Endometrium (tissue), 2 donors: ENCODE data around the gene COLQ.

Experiments
- FAIRE-seq: peaks from 2 replicates; lab custom pipeline; 2012; peaks lifted over from hg19 to GRCh38; lab: Jason Lieb, UNC
- donor health status: control.
- donor health status: control.

COLQ gene

GRCh38 chr3:15520185-15520584 is 1.3 kb downstream of the COLQ start:
- no peak for FAIRE-seq

DNA sequence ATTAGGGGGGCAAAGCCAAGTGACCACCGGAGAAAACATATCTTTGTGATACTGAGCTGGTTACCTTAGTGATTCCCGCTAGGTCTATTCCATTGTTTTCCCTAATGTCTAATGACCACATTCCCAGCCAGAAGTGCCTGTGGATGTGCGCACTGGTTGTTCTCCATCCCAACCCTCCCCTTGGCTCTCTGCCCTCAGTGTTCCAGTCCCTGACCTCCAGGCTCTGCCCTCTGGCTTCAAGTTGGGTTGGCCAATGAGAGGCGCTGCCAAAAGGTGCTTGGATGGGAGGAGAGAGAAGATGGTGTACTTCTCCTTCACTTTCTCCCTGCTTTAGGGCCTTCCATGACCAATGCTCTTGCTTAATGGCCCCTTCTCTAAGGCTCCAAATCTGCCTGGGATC is 2.4 kb downstream of the COLQ start:
- no peak for FAIRE-seq

DNA sequence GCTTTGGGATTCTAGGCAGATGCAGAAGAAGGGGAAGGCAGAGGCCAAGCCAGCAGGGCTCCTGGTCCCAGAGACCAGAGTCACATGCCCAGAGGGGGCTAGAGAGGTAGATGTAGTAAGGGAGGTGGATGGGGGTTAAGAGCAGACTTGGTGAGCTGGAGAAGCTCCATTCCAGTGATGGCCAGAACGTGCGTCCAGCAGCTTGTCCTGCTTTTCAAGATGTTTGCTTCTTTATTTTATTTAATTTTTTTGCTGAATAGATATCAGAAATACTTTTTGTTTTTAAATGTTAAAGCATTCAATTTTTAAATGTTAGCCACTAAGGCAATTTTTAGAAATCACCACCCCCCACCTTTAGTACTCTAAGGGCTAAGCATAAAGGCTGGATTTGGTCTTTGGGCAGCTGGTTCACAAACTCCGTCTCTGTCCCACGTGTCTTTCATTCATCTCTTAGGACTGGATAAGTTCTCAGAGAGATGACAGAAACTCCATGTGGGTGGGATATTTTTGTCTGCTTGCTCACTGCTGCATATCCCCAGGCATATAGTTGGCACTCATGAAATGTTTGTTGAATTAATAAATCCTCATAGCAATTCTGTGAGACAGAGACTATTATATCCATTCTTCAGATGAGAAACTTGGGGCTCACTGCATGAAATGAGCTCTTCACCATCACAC is 6.7 kb downstream of the COLQ start:
- no peak for FAIRE-seq

- no peak for FAIRE-seq
Observed at GRCh38 chr3:15513810-15514662, 7.5 kb downstream of the COLQ start.

- FAIRE-seq = no peak
Observed at GRCh38 chr3:15513116-15513515, 8.4 kb downstream of the COLQ start.

GRCh38 chr3:15512166-15512565 is 9.3 kb downstream of the COLQ start:
- FAIRE-seq = no peak

DNA sequence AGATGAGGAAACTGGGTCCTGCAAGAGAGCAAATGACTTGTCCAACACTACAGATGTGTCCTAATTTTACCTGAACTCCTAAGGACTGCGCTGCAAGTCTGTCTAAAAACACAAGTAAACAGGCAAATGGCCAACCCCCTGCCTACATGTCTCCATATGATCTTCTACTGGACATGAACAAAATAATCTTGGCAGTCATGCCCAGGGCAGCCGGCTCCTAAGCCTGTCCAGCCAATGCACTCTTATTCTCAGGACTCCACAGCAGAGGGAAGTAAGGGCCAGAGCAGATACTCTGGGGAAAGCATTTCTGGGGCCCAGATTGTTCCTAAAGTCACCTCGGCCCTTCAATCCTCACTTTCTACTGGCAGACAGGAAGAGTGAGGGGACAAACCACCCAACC is 10.3 kb downstream of the COLQ start:
- FAIRE-seq = no peak

DNA sequence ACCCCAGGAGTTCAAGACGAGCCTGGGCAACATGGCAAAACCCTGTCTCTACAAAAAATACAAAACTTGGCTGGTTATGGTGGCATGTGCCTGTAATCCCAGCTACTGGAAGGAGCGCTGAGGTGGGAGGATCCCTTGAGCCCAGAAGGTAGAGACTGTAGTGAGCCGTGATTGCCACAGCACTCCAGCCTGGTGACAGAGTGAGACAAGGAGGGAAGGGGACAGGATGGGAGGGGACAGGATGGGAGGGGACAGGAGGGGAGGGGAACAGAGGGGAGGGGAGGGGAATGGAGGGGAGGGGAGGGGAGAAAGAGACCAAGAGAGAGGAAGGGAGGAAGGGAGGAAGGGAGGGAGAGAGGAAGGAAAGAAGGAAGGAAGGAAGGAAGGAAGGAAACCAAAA is 11.0 kb downstream of the COLQ start:
- FAIRE-seq = no peak

DNA sequence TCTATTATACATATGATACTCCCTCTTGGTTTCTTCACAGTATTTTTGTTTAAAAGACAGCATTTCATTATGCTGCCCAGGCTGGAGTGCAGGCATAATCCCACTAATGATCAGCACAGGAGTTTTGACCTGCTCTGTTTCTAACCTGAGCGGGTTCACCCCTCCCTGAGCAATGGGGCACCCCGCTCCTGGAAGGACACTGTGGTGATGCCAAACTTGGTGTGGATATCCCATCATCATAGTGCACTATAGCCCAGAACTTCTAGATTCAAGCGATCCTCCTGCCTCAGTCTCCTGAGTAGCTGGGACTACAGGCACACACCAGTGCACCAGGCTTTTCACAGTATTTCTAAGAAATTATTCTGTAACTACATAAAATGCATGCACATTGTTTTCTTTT is 14.9 kb downstream of the COLQ start:
- FAIRE-seq = no peak

- FAIRE-seq = no peak
Observed at GRCh38 chr3:15505479-15506165, 15.9 kb downstream of the COLQ start.

DNA sequence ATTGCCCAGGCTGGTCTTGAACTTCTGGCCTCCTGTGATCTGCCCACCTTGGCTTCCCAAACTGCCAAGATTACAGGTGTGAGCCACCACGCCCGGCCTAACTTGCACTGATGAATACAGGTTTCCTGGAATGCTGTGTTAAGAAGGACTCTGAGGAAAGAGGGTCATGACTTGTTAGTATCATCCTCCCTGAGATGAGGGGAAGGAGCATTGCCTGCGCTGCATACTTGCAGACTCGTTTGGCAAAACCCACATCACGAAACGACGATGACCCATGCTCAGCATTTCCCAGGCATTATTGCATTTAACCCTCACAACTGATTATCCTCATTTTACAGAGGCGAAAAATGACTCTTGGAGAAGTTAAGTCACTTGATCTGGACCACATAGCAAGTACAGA is 18.9 kb downstream of the COLQ start:
- FAIRE-seq = no peak

DNA sequence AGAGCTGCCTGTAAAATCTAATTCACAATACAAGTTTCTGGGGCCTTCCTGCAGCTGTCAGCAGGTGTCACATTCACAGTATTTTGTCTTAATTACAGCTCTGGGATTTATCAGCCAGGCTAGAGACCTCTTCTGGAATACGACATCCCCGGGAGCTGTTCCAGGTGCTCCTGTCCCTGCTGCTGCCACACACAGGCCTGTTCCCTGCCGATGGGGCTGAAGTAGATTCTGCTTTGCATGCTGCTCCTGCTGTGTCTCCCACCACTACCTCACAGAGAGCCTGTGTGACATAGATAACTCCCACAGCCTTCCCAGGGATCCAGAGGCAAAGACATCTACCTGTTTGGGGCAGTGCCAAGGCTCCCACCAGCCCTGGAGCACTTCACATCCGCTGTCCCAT is 20.4 kb downstream of the COLQ start:
- no peak for FAIRE-seq

- no peak for FAIRE-seq
Observed at GRCh38 chr3:15500107-15500724, 21.3 kb downstream of the COLQ start.

GRCh38 chr3:15499536-15499935 is 22.0 kb downstream of the COLQ start:
- no peak for FAIRE-seq

DNA sequence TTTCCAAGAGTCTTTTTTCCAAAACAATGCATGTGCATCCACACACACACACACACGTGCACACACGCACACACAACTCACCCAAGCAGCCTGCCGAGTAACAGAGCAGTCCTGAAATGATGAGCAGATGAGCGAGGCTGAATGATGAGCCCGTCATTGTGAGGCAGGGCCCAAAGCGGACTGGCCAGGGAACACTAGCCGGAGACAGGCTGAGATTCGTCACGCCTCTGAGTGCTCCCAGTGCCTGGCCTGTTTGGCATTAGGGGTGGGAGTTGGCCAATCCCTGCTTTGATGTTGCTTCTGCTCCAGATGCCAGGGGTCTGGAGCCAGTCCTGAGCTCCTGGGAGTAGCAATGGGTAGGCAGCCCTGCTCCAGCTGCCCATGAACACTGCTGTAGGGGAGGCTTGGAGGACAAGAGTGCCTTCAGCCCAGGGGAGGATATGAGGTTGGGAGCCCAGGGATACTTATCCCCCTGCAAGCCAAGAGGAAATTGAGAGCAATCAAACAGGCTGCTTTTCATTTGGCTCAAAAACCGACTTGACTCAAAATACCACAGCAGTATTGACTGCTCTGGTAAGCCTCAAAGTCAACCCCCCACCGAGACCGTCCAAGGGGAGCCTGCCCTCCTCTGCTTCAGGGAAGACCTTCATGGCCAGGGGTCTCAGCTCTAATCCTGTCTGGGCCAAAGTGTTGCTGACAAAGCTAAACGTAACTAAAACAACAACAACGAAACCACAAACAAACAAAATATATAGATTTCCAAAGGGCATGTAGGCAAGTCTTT is 22.9 kb downstream of the COLQ start:
- FAIRE-seq = no peak

DNA sequence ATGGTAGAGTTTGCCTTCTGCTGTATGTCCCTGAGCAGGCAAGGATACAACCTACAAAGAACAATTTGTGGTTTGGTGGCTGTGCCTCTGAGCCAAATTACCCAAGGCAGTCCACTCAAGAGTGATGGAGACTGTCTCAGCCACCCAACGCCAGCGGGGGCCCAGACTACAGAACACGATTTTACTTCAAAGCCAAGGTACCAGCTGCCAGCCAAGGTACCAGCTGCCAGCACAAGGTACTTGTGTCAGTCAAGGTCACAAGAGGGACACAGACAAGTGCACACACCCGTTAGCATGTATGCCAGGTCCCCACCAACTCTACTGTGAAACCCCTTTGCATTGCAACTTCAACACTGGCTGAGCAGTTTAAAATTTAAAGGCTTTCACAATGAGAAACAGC is 23.5 kb downstream of the COLQ start:
- FAIRE-seq = no peak

GRCh38 chr3:15496341-15496664 is 25.2 kb downstream of the COLQ start:
- FAIRE-seq = no peak

- no peak for FAIRE-seq
Observed at GRCh38 chr3:15495461-15496340, 25.8 kb downstream of the COLQ start.

DNA sequence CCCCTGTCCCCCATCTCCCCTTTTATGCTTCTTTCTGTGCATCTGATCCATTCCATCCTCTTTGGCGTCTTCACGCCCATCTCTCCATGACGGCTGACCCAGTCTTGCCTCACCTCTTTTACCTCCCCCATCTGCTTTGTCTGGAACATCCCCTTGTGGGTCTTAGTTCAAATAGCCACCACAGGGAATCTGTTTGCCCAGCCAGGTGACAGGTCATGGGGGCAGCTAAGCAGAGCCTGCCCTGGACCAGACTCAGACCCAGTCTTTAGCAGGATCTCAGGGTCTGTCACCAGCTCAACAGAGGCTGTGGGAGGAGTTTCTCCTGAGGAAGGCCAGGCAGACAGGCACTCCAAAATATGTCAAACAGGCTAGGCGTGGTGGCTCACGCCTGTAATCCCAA is 28.1 kb downstream of the COLQ start:
- FAIRE-seq = no peak

- no peak for FAIRE-seq
Observed at GRCh38 chr3:15492847-15493360, 28.6 kb downstream of the COLQ start.

DNA sequence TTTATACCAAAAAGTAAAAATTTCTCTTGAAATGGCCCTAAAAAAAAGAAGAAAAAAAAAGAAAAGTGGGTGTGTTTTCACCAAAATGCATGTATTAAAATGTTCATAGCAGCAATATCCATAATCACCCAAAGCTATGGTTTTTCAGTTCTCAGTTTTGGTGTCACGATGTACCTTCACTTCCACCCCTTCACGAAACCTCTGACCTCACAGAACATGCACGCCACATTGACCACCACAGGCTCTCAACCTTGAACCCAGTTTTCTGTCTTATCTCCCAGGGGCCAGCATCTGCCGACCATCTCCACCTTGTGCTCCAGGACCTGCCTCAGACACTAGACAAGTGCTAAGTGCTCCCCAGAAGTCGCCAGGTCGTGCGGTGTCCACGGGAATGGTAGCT is 30.4 kb downstream of the COLQ start:
- FAIRE-seq = no peak
